NCI-H226 (cell line): ENCODE results near the gene GID4.
A peak's percentile ranks its signal among the peaks of the same experiment; 100 is the strongest.
"Not testable (repeated sequence)": the region's sequence is repeated elsewhere in the genome, so short reads cannot be mapped to it uniquely, and the experiment has no call there.

ENCODE experiments used
- DNase-seq: peaks from one replicate; pipeline ENCODE4 v3.0.0-alpha.2; 2015

Gene GID4

DNA sequence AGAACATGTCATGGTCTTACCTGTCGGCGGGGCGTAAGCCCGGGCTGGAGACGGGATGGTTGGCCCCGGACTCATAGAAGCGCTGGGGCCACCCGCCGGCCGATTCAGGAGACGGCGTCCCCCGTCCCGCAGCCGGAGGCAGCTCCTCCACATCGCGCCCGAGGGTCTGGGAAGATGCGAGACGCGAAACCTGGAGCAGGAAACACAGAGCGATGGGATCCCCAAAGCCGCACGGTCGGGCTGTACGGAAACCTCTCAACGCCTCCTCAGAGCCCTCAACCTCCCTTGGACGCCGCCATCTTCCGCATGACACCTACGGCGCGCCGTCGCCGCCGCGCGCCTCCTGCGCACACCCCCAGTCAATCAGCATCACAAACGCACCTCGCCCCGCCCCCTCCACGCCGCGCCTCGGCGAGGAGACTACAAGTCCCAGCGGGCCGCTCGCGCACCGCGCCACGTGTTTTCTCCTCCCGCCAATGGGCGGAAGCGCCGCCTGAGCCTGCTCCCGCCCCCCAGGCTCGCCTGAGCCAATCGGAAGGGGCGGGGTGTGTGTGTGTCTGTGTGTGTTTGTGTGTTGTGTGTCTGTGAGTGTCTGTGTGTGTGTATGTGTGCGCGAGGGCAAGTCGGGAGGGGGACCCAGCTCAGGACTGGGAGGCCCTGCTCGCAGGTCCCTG, at the start of gene GID4, which contains the start of gene ATPAF2:
GID4 (plus strand) TSS at position 548 of the 674 bp plus-strand sequence; CDS start at position 605, 57 bp downstream.
ATPAF2 (minus strand) TSS at position 308 of the 674 bp plus-strand sequence; CDS start at position 153, 155 bp downstream.
- peak; percentile 98 for DNase-seq

DNA sequence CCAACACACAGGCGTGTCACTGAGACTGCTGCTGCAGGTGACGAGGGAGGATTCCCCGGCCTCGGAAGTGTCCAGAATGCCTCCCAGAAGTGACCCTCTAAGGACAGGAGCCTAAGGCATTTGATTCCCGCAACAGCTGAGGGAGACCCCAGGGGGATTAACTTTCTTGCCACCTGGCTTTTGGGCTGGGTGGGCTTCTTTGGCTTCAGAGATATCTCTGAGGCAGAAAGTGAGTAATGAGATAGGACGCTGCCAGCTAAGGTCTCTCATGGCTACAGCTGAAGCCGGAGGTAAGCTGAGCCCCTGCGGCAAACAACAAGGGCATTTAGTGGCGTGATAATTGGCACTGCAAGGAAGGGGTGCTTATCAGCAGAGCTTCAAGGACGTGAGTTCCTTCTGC, 49.6 kb upstream of the GID4 start:
- no peak for DNase-seq

GRCh38 chr17:17990282-17990681, 48.9 kb upstream of the GID4 start:
- peak; percentile 9 for DNase-seq

- no peak for DNase-seq
Measured at GRCh38 chr17:17993366-17993765, 45.8 kb upstream of the GID4 start.

DNA sequence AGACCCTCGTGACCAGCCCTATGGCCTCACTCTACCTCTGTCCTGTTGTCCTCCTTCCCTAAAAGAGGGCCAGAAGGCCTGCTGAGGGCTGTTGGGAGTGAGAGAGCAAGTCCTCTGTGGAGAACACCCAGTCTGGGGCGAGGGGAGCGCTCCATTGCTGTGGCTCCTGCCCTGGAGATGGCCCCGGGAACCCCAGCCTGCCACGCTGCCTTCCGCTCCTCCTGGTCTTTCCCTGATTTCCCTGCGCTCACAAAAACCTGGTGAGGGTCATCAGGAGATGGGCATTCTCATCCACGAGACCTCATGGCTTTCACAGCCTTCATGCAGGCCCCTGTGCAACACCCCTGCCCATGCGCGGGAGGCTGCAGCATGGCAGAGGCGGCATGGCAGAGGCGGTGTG, 45.4 kb upstream of the GID4 start:
- DNase-seq: no peak

GRCh38 chr17:17994271-17995069, 44.7 kb upstream of the GID4 start:
- DNase-seq: peak; percentile 19

DNA sequence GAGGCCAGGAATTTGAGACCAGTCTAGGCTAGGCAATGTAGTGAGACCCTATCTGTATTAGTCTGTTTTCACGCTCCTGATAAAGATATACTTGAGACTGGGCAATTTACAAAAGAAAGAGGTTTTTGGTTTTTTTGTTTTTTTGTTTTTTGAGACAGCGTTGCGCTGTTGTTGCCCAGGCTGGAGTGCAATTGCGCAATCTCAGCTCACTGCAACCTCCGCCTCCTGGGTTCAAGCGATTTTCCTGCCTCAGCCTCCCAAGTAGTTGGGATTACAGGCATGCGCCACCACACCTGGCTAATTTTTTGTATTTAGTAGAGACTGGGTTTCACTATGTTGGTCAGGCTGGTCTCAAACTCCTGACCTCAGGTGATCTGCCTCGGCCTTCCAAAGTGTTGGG, 43.3 kb upstream of the GID4 start:
- not testable (repeated sequence) for DNase-seq

DNA sequence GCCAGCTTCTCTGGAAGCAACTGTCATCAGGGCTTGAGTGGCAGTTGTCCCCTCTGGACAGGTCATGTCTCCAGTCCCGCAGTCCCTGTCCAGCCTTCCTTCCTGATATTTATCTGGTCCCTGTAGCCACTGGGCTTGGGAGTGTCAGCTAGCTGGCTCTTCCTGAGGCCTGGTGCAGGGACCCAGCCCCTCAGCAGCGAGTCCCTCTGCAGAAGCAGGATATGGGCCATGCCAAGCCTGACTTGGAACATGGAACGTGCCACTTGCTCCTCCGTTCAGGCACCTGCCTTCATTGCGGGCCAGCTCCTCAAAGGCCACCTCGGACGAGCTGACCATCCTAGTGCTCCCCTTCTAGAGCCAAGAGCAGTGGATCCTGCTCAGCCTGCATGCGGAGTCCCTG, 40.3 kb upstream of the GID4 start:
- no peak for DNase-seq

- DNase-seq: no peak
Measured at GRCh38 chr17:17999364-18000029, 39.7 kb upstream of the GID4 start.

DNA sequence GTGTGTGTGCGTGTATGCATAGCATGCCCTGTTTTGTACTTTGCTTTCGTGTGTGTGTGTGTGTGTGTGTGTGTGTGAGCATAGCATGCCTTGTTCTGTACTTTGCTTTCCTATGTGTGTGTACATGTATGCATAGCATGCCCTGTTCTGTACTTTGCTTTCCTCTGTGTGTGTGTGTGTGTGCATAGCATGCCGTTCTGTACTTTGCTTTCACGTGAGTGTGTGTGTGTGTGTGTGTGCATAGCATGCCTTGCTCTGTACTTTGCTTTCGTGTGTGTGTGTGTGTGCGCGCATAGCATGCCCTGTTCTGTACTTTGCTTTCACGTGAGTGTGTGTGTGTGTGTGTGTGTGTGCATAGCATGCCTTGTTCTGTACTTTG, 39.2 kb upstream of the GID4 start:
- DNase-seq: no peak

DNA sequence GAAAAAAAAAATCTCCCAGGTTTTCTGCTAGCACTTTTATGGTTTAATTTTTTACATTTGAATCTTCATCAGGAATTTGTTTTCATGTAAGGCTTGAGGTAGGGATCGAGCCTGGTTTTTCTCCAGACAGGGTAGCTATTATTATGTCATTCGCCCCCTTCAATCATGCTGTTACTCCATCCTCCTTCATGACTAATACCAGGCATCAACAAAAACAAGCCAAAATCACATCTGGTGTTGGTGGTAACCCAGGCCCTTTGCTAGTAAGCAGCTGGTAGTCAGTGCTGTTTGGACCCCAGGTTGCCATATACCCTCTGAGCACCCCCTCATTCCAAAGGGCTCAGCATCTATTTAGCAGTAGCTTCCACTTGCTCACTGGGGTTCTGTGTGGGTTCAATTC, 37.0 kb upstream of the GID4 start:
- DNase-seq: no peak

GRCh38 chr17:18004345-18004744, 34.9 kb upstream of the GID4 start:
- DNase-seq: no peak

DNA sequence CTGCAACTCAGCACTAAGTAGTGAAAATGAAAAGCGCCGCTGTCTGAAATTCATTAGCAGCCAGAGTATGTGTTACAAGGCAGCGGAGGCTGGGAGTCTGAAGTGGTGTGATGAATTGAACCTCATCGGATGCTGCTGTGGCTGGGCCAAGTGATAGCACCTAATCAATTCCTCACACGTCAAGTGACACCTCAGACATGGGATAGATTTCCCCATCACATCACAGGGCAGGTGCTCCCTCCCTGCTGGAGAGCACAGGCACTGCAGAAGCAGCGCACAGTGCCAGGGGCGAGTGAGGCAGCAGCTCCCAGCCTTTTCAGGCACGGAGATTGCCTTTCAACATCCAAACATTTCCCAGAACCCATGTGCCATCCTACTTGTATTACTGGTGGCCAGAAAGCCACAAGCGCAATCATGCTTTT, 34.3 kb upstream of the GID4 start:
- DNase-seq: no peak

DNA sequence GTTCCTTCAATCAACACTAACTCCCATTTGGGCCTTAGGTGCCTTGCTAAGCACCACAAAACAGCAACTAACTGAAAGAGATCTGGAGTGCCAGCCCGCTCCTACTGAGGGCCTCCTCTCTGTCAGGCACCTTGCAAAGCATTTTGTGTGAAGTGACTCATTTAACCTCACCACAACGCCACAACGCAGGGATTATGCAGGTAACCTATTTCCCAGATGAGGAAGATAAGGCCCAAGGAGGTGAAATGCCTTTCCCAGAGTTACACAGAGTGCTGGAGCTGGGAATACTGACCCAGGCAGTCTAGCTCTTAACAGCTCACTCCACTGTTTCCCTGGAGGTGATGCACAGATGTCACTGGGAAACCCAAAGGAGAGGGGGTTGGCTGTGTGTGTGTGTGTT, 33.7 kb upstream of the GID4 start:
- no peak for DNase-seq

DNA sequence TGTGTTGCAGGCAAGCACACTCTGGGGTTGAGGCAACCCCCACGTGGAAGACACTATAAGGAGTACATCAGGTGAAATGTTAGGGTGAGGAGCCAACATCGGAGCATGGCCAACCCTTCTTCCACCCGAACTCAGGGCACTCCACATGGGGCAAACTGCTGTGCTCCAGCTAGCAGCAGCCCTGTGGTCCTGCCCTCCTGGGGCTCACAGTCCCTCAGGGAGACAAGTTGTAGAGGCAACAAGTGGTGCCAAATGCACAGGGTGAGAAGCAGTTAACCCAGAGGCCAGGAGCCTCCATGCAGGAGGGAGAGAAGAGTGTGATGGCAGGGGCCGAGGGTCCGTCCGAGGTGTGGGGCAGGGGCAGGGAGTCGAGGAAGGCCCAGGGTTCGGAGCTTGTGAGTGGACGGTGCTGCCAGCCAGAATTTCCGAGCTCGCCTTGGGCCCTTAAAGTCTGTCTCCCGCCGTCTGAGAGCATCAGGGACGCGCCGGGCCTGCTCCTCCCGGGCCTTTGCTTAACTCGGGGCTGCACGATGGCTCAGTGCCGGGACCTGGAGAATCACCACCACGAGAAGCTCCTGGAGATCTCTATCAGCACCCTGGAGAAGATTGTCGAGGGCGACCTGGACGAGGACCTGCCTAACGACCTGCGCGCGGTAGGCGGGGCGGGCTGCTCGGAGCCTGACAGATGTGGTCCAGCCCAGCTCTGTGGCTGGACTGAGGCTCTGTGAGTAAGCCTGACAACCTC, 32.5 kb upstream of the GID4 start:
- no peak for DNase-seq

DNA sequence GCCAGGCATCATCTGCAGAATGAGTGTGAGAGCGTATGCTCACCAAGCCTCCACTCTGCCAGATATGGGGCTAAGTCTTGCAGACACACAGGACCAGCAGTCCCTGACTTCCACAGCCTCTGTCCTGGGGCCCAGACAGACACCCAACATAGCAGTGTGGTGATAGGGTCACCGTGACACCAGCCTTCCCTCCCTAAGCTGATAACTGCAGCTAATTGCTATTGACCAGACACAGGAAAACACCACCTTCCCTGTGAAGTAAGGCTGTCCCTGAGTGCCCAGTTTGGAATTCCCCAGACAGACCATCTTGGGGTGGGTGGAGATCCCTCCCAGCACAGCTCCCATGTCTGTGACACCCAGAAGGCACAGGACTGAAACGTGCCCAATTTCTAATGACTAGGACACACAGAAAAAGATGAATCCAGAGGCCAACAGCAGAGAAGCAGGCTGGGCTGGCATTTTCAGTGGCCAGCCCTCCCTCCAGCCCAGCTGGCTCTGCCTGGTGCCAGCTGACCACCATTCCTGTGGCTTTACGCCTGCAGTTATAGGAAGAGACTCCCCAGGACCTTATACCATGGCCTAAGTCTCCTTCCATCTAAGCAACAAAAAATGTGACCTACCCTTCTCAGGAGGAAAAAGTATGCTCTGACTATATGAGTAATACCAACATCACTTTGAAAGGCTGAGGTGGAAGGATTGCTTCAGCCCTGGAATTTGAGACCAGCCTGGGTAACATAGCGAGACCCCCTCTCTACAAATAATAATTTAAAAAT, 30.5 kb upstream of the GID4 start:
- peak; percentile 83 for DNase-seq

- no peak for DNase-seq
Measured at GRCh38 chr17:18009609-18010420, 29.4 kb upstream of the GID4 start.

DNA sequence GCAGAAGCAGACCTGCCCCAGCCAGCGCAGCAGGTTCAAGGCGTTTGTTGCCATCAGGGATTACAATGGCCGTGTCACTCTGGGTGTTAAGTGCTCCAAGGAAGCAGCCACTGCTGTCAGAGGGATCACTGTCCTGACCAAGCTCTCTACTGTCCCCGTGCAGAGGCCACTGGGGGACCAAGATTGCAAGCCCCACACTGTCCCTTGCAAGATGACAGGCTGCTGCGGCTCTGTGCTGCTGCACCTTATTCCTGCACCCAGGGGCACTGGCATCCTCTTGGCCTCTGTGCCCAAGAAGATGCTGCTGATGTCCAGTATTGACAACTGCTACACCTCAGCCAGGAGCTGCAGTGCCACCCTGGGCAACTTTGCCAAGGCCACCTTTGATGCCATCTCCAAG, 27.9 kb upstream of the GID4 start:
- DNase-seq: no peak

DNA sequence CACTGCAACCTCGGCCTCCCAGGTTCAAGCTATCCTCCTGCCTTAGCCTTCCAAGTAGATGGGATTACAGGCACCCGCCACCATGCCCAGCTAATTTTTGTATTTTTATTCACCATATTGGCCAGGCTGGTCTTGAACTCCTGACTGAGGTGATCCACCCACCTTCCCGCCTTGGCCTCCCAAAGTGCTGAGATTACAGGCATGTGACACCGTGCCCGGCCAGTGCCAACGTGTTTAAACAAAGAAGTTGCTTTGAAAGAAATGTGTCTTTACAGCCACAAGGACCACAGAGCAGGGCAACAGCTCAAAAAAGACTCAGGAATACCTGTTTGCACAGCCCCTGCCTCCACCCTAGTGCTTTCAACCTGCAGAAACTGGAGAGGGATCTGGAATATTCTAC, 25.2 kb upstream of the GID4 start:
- DNase-seq: no peak

DNA sequence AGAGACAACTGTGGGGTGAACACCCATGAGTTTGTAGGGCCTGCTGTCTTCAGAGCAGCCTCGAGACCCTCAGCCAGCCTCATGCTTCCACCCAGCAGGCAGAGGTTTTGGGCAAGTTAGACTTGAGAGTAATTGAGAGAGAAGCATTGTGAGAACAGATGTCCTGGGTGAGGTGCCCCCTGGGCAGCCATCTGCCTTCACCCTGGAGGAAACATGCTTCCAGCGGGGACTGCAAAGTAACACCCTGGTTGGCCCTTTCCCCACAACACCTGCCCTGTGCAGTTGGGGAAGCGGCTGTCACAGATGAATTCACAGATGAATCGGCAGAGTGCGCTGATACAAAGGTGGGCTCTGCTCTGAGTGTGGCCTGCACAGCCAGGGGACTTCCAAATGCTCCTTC, 23.6 kb upstream of the GID4 start:
- DNase-seq: no peak

- DNase-seq: no peak
Measured at GRCh38 chr17:18016426-18016825, 22.8 kb upstream of the GID4 start.
